HG02840 (cell line): Measurements from ENCODE around the gene RASA2.

ENCODE experiments used
- ATAC-seq: cut with Tn5 transposase; IDR thresholded peaks from one replicate; pipeline ENCODE4 v1.9.1; 2021; ENCODE audit warnings: mild to moderate bottlenecking, moderate library complexity, moderate number of reproducible peaks; ENCODE audit not compliant: unreplicated experiment, low FRiP score

Gene RASA2

DNA sequence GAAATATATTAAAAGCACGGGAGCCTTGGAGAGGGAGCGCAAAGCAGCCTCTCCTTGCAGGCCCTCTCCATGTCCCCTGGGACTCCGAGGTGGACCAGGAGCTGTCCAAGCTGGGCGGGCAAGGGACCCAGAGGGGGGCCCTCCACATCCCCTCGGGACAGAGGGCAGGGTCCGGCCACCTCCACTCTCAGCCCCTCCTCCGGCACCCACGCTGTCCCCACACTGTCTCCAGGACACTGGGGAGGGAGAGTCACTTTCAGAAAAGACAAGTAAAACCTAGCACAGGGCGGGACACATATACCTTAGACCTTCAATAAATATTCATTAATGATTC is 173.8 kb downstream of the RASA2 start:
- no peak for ATAC-seq

DNA sequence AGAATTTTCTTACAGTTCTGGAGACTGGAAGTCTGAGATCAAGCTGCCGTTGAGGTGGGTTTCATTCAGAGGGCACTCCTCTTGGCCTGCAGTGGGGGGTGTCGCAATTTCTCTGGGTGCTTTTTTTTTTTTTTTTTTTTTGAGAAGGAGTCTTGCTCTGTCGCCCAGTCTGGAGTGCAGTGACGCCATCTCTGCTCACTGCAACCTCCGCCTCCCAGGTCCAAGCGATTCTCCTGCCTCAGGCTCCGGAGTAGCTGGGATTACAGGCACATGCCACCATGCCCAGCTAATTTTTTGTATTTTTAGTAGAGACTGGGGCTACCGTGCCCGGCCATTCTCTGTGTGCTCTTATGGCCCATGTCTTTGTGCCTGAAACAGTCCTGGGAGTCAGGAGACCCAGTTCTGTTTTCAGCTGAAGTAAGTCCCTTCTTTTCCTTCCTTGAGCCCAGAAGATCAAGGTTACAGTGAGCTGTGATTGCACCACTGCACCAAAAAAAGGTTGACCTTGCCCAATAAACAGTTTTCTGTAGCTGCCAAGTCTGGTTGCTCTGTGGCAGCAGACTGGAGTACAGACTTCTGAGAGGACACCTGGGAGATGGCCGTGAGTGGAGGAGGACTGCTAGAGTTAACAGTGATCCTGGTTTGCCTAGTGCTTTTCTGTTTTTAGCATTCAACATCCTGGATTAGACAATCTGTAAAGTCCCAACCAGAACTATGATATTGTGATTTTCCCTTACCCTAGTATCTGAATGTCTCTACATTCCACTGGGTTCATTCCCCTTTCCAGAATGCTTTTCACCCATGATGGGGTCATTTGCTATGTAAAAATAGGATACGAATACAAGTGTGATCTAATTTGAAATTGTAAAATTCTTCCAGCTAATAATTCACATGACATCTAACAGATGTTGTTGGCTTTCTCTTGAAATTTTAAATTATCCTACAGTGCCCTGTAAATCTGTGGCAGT is 174.7 kb downstream of the RASA2 start:
- no peak for ATAC-seq

DNA sequence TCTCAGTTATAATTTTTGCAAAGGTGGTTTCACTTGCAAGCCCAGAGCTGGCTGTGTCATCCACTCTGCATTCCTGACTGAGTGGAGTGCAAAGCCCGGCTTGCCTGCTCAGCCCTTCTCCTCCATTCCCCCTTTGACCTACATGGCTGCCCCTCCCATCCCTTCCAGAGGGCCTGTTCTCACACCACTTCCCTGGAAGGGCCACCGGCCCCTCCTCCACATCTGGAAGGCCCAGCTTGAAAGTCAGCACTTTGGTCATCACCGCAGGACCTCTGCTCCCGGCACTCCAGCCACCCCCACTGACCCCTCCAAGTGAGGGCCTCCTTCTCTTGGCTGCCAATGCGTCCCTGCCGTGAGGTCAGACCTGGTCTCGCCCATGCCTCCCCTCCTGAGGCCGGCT is 177.2 kb downstream of the RASA2 start:
- no peak for ATAC-seq
